ENCODE measurements around the gene TMEM119.

Gene TMEM119

GRCh38 chr12:108640802-108641445 is 43.0 kb upstream of the TMEM119 start:
- Histone ChIP-seq H3K9me3 (ENCODE audit: control insufficient read depth, insufficient read depth, low read length) (no peaks in the 10 kb centered on the region), H3K36me3 (ENCODE audit: control insufficient read depth, insufficient read depth, low read length) (peaks cover 21% of the 10 kb centered on the region), H3K27me3 (ENCODE audit: control insufficient read depth, insufficient read depth, low read length) (no peaks in the 10 kb centered on the region), H3K4me1 (ENCODE audit: control insufficient read depth, insufficient read depth, low read length) (peaks cover 25% of the 10 kb centered on the region), H3K4me3 (ENCODE audit: low read depth, low read length) (no peak overlapping the region), H3K27ac (ENCODE audit: low read depth, low read length) (no peak overlapping the region), H3K9ac (ENCODE audit: low read depth, low read length) (no peak overlapping the region)

- H3K27me3 ChIP-seq (ENCODE audit: control insufficient read depth, insufficient read depth, low read length) = no peaks in the 10 kb centered on the region
- no peaks in the 10 kb centered on the region for H3K9me3 ChIP-seq (ENCODE audit: control insufficient read depth, insufficient read depth, low read length)
- no peak overlapping the region for H3K4me3 ChIP-seq (ENCODE audit: low read depth, low read length)
- H3K9ac ChIP-seq (ENCODE audit: low read depth, low read length) = 0 out of 2 replicates have a peak overlapping the region, but pooled peaks have one; percentile 41
- H3K4me1 ChIP-seq (ENCODE audit: control insufficient read depth, insufficient read depth, low read length) = peaks cover 40% of the 10 kb centered on the region
- peaks cover 4% of the 10 kb centered on the region; the same call in 1 of the 2 replicates for H3K36me3 ChIP-seq (ENCODE audit: control insufficient read depth, insufficient read depth, low read length)
- peak overlapping the region; percentile 96 for H3K27ac ChIP-seq (ENCODE audit: low read depth, low read length)
Measured at GRCh38 chr12:108638997-108639822, 41.3 kb upstream of the TMEM119 start.

GRCh38 chr12:108638141-108638827 is 40.4 kb upstream of the TMEM119 start:
- Histone ChIP-seq H3K27ac (ENCODE audit: low read depth, low read length) (peak overlapping the region; percentile 96), H3K9me3 (ENCODE audit: control insufficient read depth, insufficient read depth, low read length) (no peaks in the 10 kb centered on the region), H3K9ac (ENCODE audit: low read depth, low read length) (peak overlapping the region; percentile 46; the same call in 1 of the 2 replicates), H3K4me1 (ENCODE audit: control insufficient read depth, insufficient read depth, low read length) (peaks cover 42% of the 10 kb centered on the region), H3K4me3 (ENCODE audit: low read depth, low read length) (peak overlapping the region; percentile 42; the same call in 1 of the 2 replicates), H3K27me3 (ENCODE audit: control insufficient read depth, insufficient read depth, low read length) (no peaks in the 10 kb centered on the region), H3K36me3 (ENCODE audit: control insufficient read depth, insufficient read depth, low read length) (0 out of 2 replicates have a peak, but pooled peaks cover 2% of the 10 kb centered on the region)

GRCh38 chr12:108637222-108637971 is 39.5 kb upstream of the TMEM119 start:
- Histone ChIP-seq H3K27ac (ENCODE audit: low read depth, low read length) (peak overlapping the region; percentile 96), H3K9me3 (ENCODE audit: control insufficient read depth, insufficient read depth, low read length) (no peaks in the 10 kb centered on the region), H3K4me3 (ENCODE audit: low read depth, low read length) (no peak overlapping the region), H3K9ac (ENCODE audit: low read depth, low read length) (peak overlapping the region; percentile 46; the same call in 1 of the 2 replicates), H3K4me1 (ENCODE audit: control insufficient read depth, insufficient read depth, low read length) (peaks cover 42% of the 10 kb centered on the region), H3K36me3 (ENCODE audit: control insufficient read depth, insufficient read depth, low read length) (no peaks in the 10 kb centered on the region), H3K27me3 (ENCODE audit: control insufficient read depth, insufficient read depth, low read length) (no peaks in the 10 kb centered on the region)

DNA sequence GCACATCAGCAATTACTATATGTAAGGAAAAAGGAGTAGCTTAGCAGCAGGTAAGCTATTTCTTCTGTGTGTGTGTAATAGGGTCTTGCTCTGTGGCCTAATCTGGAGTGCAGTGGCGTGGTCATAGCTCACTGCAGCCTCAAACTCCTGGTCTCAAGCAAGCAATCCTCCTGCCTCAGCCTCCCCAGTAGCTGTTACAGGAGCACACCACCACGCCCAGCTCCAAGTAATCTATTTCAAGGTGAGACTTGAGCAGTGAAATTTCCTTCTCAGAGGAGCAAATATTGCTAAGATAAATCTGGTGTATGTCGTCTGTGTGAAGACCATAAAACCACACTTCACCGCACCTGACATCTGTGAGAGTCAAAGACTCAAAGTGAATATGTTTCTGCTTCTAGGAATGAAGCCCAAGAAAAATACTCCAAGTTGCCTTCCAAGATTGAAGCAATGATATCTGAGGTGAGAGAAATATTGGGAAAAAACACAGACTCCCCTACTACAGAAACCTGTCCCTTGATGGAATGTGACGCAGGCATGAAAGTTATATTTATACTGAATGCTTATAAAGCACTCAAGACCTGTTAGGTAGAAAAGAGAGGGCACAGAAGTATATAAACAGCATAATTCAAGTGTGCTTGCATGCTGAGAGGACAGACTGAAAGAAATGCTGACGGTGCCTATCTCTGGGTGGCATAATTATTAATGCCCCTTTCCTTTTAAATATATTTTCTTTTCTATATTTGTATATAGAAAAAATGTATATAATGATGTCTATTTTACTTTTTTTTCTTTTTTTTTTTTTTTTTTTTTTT is 38.3 kb upstream of the TMEM119 start:
- Histone ChIP-seq H3K27me3 (ENCODE audit: control insufficient read depth, insufficient read depth, low read length) (no peaks in the 10 kb centered on the region), H3K36me3 (ENCODE audit: control insufficient read depth, insufficient read depth, low read length) (no peaks in the 10 kb centered on the region), H3K9ac (ENCODE audit: low read depth, low read length) (no peak overlapping the region), H3K4me1 (ENCODE audit: control insufficient read depth, insufficient read depth, low read length) (peaks cover 42% of the 10 kb centered on the region), H3K27ac (ENCODE audit: low read depth, low read length) (peak overlapping the region; percentile 52), H3K4me3 (ENCODE audit: low read depth, low read length) (no peak overlapping the region), H3K9me3 (ENCODE audit: control insufficient read depth, insufficient read depth, low read length) (no peaks in the 10 kb centered on the region)

DNA sequence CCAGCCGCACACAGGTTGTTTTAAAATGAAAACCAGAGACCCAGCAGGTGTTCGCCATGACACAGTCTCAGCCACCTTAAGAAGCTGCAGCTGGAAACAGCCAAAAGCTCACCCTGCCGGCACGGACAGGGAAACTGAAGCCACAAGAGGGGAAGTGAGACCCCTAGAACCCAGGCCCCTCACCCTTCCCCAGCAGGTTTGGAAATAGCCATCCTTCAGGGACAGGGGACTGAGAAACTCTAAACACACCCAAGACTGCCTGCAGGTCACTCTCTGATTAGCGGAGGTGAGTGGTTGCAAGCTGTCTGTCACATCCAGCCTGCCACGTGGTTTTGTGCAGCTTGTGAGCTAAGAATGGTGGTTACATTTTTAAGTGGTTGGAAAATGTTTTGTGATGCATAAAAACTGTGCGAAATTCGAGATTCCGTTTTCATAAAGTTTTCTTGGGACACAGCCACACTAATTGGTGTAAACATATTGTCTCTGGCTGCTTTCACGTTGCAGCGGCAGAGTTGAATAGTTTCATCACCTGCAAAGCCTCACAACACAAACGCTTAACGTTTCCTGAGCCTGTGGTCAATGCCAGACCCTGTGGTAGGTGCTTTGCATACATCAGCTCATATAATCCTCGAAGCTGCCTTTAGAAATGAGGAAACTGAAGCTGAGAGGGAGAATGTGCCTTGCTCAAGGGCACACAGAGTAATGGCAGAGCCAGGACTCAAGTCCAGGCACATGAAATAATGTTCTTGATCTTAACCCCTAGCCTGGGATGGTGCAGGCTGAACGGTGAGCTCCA is 37.5 kb upstream of the TMEM119 start:
- Histone ChIP-seq H3K4me1 (ENCODE audit: control insufficient read depth, insufficient read depth, low read length) (peaks cover 42% of the 10 kb centered on the region), H3K9me3 (ENCODE audit: control insufficient read depth, insufficient read depth, low read length) (no peaks in the 10 kb centered on the region), H3K9ac (ENCODE audit: low read depth, low read length) (no peak overlapping the region)

DNA sequence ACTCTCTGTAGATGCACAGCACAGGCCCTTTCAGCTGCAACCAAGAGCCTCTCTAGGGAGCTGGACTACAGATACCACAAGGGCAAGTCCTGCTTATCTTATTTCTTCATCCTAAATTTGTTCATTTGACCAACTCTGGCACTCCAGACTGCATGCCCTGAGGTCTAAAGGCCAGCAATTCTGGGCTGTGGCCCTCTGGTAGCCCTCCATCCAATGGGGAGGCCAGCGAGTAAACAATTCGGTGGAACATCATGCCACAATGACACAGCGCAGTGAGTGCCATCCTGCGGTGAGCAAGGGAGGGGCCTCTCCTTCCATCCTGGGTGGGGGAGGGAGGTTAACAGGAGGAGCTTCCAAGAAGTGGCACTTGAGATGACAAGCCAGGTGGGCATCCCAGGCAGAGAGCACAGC is 36.5 kb upstream of the TMEM119 start:
- Histone ChIP-seq H3K9me3 (ENCODE audit: control insufficient read depth, insufficient read depth, low read length) (no peaks in the 10 kb centered on the region), H3K27me3 (ENCODE audit: control insufficient read depth, insufficient read depth, low read length) (no peaks in the 10 kb centered on the region), H3K9ac (ENCODE audit: low read depth, low read length) (no peak overlapping the region), H3K4me3 (ENCODE audit: low read depth, low read length) (no peak overlapping the region), H3K36me3 (ENCODE audit: control insufficient read depth, insufficient read depth, low read length) (no peaks in the 10 kb centered on the region), H3K27ac (ENCODE audit: low read depth, low read length) (no peak overlapping the region), H3K4me1 (ENCODE audit: control insufficient read depth, insufficient read depth, low read length) (peaks cover 42% of the 10 kb centered on the region)

More for the DNA sequence above, 37.5 kb upstream of the TMEM119 start:
- Histone ChIP-seq H3K4me3 (ENCODE audit: low read depth, low read length) (no peak overlapping the region), H3K27me3 (ENCODE audit: control insufficient read depth, insufficient read depth, low read length) (no peaks in the 10 kb centered on the region), H3K36me3 (ENCODE audit: control insufficient read depth, insufficient read depth, low read length) (no peaks in the 10 kb centered on the region), H3K27ac (ENCODE audit: low read depth, low read length) (peak overlapping the region; percentile 52)

DNA sequence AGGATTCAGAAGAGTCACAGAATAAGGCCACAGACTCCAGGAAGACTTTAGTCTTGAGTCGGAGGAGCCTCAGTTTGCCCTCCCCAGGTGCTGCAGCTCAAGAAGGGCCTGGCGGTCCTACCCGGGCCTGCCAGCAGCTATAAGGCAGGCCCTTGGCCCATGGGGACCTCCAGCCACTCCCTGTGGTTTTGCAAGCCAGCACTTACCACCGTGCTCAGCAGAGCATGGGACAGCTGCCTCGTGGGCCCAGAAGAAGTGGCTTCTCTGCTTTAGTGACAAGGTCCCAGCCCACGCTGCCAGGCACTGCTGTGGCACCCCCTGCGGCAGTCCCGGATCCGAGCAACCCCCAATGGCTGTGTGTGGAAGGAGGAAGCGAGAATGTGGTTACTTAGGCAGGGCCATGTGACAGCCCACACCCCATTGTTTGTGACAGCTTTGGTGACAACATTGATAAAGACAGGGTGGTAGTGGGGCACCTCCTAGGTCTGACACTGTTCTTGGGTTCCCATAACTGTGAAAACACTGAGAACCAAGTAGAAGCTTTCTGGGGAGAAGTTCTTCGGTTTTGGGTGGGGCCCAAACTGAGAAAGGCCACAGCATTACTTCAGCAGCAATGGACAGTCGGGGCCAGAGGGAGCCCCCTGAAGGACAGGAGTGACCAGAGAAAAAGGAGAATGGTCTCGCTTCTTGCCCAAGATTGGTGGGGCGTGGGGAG is 35.8 kb upstream of the TMEM119 start, which contains the start of gene SELPLG:
TSS of gene SELPLG (minus strand) at position 361 of the 715 bp plus-strand sequence. CDS start 9,587 bp downstream, outside the sequence.
- H3K4me1 ChIP-seq (ENCODE audit: control insufficient read depth, insufficient read depth, low read length) = peaks cover 37% of the 10 kb centered on the region
- H3K4me3 ChIP-seq (ENCODE audit: low read depth, low read length) = no peak within 1 kb of the TSS
- H3K27ac ChIP-seq (ENCODE audit: low read depth, low read length) = no peak within 1 kb of the TSS

DNA sequence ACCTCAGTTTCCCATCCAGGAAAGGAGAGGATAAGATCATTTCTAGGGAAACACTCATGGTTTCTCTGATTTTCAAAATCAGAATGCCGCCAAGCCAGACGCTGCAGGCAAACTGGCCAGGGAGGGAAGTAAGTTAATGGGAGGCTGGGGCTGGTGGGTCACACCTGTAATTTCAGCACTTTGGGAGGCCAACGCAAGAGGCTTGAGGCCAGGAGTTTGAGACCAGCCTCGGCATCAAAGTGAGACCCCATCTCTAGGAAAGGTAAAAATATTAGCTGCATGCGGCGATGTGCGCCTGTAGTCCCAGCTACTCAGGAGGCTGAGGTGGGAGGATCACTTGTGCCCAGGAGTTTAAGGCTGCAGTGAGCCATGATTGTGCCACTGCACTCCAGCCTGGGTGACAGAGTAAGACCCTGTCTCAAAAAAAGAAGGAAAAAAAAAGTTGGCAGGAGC is 35.2 kb upstream of the TMEM119 start:
- H3K36me3 ChIP-seq (ENCODE audit: control insufficient read depth, insufficient read depth, low read length) = no peaks in the 10 kb centered on the region
- no peak overlapping the region for H3K27ac ChIP-seq (ENCODE audit: low read depth, low read length)
- no peak overlapping the region for H3K4me3 ChIP-seq (ENCODE audit: low read depth, low read length)
- no peak overlapping the region for H3K9ac ChIP-seq (ENCODE audit: low read depth, low read length)
- H3K9me3 ChIP-seq (ENCODE audit: control insufficient read depth, insufficient read depth, low read length) = no peaks in the 10 kb centered on the region
- H3K4me1 ChIP-seq (ENCODE audit: control insufficient read depth, insufficient read depth, low read length) = peaks cover 32% of the 10 kb centered on the region
- no peaks in the 10 kb centered on the region for H3K27me3 ChIP-seq (ENCODE audit: control insufficient read depth, insufficient read depth, low read length)

More for the DNA sequence above, 35.8 kb upstream of the TMEM119 start, which contains the start of gene SELPLG:
- no peaks in the 10 kb centered on the region for H3K9me3 ChIP-seq (ENCODE audit: control insufficient read depth, insufficient read depth, low read length)
- H3K27me3 ChIP-seq (ENCODE audit: control insufficient read depth, insufficient read depth, low read length) = no peaks in the 10 kb centered on the region
- no peaks in the 10 kb centered on the region for H3K36me3 ChIP-seq (ENCODE audit: control insufficient read depth, insufficient read depth, low read length)
- no peak within 1 kb of the TSS for H3K9ac ChIP-seq (ENCODE audit: low read depth, low read length)

All from HUES48 (cell line).